ENCODE data around the gene JOSD2.

The JOSD2 gene, protein sequence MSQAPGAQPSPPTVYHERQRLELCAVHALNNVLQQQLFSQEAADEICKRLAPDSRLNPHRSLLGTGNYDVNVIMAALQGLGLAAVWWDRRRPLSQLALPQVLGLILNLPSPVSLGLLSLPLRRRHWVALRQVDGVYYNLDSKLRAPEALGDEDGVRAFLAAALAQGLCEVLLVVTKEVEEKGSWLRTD

DNA sequence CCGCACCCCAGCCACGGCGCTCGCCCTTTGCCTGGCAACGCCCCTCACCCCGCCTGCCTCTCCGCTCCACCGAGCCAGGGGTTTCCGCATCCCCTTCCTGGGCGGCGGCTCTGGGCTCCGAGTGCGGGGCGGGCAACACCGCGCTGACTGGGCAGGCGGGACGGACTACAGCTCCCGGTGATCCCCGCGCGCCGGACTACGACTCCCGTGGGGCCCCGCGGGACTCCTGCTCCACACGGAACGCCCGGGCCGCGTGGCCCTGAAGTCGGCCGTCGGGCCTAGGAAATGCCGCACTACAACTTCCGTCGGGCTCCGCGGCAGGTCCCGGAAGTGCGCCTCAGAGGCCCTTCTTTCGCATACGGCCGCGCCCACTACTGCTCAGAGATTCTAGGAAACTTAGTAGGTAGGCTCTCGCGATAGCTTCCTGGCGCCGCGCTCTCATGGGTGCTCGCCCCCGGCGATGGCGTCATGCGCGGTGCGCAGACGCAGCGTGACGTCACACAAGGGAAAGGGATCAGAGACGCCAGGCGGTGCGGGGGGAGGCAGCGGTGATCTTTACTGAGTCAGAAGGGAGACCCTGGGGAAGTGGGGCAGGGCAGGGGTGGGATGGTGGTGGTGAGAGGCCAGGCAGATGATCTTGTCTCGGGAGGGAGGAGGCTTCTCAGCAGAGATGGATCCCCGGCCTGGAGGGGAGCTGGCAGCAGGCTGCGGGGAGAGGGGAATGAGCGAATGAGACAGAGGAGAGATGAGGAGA lies at the start of gene JOSD2:
TSS of gene JOSD2 (minus strand) at position 123 of the 754 bp plus-strand sequence. CDS start 760 bp downstream, outside the sequence.
- DNase-seq: peak; percentile 93 to 97 (median 96)

DNA sequence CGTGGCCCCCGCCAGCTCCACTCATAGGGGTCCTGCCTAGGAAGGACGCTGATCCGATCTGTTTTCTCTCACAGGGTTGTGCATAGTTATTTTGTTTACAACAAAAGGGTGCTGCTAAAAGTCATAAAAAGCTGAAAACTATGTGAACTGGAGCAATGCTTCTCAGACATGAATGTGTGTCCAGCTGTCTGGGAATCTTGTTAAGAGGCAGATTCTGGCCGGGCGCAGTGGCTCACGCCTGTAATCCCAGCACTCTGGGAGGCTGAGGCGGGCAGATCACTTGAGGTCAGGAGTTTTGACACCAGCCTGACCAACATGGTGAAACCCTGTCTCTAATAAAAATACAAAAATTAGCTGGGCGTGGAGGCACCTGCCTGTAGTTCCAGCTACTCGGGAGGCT lies 48.6 kb upstream of the JOSD2 start:
- DNase-seq: no peak

DNA sequence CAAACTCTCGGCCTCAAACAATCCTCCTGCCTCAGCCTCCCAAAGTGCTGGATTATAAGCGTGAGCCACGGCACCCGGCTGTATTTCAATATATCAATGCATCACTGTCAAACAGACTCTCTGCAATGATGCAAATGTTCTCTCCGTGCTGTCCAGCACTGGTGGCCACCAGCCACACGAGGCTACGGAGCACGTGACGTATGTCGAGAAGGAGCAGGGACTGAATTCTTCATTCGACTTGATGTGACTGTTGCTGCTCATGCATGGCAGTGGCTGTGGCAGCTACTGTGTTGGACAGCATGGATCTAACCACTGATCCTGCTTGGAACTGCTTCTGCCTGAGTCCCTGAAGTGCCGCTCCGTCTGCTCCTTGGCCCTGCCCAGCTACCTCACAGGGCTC lies 47.5 kb upstream of the JOSD2 start:
- DNase-seq: no peak

DNA sequence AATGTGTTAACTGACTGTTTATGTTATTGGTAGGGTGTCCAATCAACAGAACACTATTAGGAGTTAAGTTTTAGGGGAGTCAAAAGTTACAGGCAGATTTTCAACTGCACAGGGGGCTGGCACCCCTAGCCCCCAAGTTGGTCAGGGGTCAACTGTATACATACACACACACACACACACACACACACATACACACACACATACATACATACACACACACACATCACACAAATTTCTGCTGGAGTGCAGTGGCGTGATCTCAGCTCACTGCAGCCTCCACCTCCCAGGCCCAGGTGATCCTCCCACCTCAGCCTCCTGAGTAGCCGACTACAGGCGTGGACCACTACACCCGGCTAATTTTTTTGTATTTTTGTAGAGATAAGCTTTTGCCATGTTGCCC lies 47.0 kb upstream of the JOSD2 start:
- DNase-seq: no peak

DNA sequence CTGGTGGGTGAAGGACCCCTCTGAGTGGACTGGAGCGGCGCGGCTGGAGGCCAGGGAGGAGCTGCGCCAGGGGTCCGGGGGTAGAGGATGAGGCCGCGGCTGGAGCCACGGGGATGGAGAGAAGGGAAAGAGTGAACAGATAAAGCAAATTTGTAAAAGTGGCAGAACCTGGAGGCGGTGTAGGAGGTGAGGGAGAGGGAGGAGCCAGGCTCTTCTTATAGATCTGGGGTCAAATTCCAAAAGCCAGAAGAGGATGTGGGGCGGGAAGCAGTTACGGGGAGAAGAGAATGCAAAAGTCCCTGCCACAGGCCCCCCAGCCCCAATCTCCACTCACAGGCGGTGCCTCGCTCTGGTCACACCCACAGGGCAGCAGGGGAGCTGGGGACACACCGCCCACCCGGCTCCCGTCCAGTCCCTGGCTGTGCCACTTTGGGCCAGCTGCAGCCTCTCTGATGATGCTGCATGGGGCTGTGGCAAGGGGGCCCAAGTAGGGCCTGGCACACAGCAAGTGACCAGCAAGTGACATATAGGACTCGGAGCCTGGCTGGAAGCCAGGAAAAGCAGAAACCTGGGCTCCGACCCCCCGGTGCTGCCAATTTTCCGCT lies 46.1 kb upstream of the JOSD2 start:
- DNase-seq: no peak

DNA sequence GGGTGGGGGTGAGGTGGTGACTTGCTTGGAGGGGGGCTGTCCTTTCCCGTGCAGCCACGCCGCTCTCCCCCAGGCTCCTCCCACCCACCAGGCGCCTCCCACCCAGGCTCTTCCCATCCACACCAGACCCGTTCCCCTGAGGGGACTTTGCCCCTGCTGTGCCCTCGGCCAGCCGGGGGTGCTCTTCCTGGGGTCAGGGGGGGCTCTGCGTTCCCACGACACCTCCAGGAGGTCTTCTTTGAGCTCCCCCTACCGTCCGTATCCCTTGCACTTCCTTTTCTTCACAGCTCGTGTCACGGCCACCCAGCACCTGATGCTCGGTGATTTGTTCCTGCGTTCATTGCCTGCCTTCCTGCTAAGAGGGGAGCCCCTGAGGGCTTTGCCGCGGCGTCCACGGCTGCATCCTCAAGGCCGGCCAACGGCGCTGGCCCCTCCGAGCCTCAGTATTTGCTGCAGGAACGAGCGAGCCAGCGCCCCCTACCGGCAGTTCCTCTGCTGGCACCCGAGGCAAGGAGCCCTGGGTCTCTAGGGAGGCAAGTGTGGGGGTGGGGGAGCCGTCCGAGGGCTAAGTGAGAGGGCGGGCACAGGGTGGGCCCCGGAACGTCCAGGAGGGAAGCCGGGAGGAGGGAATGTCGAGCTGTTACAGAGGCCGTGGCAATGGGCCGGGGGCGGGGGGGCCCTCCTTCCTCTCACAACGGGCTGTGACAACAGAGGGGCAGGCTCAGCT lies 45.5 kb upstream of the JOSD2 start:
- DNase-seq: peak; percentile 33 to 75 (median 60)

DNA sequence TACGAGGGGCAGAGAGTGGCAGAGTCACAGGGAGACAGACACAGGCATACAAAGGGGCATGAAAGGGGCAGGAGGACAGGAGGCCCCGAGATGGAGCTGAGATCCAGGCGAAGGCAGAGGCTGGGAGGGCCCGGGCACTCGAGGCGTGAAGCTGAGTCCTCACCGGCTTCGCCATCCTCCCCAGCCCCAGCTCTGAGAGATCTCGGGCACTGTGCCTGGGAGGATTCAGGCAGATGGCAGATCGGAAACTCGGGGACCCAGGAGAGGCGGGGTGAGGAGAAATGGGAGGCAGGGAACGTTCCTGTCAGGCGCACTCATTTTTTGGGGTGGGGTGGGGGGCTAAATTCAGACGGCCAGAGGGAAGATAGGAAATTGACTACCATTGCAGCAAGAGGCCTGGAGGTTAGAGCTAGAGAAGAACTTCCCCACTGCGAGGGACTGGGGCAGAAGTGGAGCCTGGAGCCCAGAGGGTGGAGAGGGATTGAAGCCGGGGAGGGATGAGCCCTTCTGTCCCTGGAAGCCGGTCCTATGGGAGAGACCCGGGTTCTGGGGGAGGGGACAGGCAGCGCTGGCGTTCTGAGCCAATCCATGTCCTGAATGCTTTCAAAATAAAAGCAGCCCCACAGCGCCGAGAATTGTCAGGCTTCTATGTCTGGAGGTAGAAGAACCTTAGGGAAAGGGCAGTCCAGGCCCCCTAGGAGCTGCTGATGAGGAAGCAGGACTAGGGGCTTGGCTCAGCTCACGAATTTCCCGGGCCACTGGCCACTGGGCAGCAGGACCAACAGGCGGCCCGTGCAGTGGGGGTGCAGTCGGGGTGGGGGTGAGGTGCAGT lies 44.7 kb upstream of the JOSD2 start:
- DNase-seq: no peak

DNA sequence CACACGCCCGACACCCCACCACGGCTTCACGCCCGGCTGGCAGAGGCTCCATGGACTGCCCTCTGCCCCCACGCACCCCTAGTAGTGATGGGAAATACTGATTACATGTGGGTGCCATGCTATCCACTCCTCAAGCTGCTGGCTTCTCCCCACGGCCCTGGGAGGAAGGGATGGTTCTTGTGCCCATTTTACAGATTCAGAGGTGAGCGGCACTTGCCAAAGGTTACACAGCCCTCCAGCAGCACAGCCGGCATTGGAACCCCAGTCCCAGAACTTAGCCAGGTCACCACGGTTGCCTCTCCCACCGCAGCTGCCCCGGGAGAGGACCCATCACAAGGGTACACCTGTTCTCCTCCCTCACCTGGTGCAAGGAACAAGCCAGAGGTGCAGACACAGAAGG lies 44.0 kb upstream of the JOSD2 start:
- no peak for DNase-seq

DNA sequence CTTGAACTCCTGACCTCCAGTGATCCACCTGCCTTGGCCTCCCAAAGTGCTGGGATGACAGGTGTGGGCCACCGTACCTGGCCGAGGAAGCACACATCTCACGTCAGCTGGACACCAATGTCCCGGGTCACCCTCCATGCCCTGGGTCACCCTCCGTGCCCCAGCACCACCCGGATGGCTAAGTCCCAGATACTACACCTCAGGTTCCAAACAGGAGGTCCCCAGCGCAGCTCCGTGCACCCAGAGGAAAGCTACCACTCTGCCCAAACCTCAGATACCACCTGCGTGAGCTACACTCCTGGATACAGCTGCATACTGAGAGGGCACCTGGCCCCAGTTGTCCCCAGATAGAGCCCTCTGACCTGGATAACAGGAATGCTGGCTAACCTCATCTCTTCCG lies 43.2 kb upstream of the JOSD2 start:
- DNase-seq: no peak

DNA sequence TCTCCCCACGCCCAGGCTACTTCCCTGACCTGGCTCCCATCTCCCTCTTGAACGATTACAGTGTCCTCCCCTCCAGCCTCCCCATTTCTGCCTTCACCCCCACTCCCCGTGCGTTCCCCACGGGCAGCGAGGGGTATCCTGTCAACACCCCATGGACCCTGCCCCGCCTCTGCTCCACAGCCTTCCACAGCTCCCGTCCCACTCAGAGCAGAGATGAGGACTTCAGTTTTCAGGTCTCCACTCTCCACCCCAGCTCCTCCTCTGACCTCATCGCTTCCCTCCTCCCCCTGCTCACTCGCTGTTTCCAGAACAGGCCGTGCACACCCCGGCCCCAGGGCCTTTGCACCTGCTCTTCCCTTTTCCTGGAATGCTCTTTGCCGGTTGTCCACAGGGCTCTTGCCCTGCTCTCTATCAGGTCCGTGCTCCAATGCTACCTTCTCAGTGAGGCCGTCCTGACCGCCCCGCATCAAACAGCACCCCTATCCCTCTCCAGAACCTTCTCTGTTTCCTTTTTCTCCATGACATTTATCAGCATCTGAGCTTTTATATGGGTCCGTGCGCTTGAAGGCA lies 42.2 kb upstream of the JOSD2 start:
- DNase-seq: no peak

DNA sequence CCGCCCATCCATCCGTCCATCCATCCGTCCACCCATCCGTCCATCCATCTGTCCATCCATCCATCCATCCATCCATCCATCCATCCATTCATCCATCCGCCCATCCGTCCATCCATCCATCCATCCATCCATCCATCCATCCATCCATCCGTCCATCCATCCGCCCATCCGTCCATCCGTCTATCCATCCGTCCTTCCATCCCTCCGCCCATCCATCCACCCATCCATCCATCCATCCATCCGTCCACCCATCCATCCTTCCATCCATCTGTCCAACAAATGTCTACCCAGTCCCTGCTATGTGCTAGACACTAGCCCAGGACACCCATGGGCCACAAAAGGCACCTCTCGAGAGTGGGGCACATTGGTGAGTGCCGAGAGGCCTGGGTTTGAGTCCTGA lies 41.5 kb upstream of the JOSD2 start:
- DNase-seq: no peak

DNA sequence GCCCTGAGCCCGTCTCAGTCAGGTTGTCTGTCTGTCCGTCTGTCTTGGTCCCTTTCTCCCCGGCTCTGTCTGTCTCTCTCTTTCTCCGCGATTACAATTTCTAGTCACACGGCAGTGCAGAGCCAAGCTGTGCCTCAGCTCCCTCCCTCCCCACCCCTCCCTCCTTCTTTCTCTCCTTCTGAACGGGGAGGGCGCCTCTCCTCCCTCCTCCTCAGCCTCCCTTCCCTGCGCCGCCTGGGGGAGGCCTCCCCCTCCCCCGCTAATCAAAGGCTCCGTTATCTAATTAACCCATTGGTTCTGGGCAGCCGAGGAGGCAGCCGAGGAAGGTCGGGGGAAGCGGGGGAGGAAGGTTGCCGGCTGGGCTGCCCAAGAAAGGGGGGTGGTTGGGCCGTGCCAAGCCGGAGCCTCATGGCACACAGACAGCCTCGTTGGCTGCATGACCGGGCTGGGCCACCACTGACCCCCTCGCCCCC lies 40.8 kb upstream of the JOSD2 start:
- no peak for DNase-seq

DNA sequence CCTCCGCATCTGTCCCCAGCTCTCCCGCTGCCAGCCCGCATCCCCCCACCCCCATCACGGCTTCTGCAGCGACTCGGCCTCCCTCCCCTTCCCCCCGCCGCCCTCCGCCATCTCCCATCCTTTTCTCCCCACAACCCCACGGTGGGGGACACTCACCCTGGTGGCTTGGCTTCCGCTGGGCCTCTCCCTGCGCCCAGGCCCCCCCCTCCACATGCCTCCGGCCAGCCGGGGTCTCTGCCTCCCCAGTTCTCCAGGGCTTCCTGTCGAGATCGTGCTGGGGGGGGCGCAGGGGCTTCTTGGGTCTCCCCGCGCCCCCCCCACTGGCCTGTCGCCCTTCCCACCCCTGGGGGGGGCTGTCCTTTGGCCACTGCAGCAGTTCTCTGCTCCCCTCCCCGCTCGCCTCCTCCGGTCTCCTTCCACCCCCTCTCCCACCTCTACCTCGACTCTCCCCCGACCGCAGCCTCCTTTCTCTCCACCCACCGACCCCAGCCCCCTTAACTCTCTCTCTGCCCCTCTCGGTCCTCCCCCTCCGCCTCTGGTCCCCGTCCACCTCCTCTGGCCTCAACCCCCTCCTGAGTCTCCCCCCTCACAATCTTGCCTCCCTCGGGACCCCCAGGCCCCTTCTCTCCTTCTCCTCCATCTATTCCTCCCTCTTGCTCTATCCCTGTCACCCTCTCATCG lies 40.2 kb upstream of the JOSD2 start:
- DNase-seq: no peak

DNA sequence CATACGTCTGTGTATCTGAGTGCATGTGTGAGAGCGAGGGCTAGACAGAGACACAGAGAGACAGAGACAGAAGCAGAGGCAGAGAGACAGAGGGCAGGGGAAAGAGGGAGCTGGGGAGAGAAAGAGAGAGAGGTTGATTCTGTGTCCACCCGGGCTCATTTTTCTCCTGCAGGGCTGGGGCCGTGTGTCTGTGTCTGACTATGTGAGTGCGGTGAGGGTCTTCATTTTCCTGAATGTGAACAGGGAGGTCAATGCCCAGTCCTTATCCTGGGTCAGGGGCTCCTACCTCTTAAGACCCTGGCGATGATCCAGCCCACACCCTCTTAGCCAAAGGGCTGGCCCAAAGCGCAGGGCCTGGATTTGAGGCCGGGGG lies 39.6 kb upstream of the JOSD2 start:
- no peak for DNase-seq

DNA sequence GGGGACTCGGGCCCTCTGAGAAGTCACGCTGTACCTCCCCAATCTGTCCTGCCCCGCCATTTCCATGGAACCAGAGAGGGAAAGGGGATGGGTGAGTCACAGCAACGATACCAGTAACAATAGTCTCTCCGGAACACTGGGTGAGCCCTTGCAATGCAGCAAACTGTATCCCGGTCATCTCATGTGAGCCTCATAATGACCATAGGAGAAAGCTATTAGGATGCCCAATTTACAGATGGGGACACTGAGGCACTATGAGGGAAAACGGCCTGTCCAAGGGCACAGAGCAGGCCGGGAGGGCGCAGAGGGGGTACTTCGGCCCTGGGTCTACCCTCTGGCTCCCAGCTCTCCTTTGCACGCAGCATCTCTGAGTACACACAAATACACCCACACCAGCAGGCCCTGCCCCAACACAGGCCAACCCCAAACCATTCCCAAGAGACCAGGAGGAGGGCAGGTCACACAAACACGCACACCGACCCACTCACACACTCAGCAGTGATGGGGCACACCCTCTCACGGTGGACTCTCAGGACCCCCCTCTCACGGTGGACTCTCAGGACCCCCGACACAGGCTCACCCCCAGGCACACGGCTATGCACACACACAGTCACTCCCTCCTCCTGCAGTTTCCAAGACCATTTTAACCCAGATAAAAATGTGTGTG lies 39.1 kb upstream of the JOSD2 start:
- DNase-seq: no peak

DNA sequence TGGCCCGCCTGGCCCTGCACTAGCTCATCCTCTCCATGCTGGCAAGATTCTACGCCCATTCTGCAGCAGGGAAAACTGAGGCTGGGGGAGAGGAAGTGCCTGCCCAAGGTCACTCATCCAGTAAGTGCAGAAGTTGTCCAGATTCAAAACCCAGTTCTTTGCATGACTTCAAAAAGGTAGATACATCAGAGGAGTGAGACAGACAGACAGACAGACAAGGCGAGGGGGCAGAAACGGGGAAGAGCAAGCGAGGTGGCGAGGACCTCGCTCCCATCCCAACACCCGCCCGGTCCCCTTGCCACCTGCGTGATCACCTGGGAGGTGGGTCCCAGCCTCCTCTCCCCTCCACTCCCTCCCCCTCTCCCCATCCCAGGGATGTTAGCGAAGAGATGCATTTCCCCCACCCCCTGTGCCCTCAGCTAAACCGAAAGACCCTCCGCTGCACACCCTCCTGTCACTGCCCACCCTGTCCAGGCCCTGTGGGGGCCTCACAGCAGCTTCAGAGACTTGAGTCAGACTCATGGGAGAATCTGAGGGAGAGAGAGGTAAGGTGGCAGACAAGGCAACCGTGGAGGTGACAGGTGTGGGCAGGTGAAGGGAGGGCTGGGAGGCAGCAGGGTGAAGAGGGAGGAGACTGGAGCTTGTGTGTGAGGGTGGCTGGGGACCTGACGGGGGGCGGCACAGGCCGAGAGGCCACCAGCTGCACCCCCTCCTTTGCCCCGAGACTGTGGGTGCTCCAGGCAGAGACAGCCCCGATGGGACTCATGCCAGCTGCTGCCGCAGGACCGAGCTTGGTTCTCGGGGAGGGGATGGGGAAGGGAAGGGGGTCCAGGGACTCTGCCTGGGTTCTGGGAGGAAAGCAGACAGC lies 38.3 kb upstream of the JOSD2 start:
- no peak for DNase-seq

DNA sequence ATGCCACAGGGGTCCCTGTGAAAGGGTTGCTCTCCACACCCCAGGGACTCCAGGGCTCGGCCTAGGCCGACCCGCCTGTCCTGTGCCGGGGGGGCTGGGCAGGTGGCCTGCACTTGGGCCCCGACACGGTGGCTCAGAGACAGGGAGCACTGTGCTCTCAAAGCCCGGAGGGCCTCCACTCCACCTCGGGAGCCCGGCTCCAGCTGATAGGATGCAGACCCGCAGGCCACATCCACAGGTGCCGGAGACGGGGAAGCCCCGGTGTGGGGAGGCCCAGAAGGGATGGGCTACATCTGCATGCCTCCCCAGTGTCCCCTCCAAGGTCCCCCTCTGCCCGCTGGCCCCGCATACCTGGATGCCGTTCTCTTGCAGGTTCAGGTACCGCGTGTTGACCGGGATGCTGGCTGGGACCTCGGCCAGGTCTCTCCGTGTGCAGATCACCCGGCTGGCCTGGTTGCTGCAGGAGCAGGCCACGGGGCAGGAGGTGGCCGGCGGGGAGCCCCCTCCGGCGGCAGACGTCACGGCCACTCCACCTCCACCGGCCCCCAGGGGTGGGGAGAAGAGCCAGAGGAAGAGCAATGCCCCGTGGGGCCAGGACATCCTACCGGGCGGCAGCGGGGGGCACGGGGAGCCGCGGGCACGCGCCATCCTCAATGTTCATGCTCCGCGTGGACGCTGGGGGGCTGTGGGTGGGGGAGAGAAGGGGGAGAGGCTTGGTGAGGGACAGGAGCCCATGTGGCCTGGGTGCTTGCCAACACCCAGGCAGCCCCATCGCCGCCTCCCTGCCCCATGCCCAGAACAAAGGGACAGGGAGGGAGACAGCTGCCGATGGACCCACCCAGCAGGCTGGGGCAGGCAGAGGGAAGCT lies 37.4 kb upstream of the JOSD2 start:
- DNase-seq: no peak

DNA sequence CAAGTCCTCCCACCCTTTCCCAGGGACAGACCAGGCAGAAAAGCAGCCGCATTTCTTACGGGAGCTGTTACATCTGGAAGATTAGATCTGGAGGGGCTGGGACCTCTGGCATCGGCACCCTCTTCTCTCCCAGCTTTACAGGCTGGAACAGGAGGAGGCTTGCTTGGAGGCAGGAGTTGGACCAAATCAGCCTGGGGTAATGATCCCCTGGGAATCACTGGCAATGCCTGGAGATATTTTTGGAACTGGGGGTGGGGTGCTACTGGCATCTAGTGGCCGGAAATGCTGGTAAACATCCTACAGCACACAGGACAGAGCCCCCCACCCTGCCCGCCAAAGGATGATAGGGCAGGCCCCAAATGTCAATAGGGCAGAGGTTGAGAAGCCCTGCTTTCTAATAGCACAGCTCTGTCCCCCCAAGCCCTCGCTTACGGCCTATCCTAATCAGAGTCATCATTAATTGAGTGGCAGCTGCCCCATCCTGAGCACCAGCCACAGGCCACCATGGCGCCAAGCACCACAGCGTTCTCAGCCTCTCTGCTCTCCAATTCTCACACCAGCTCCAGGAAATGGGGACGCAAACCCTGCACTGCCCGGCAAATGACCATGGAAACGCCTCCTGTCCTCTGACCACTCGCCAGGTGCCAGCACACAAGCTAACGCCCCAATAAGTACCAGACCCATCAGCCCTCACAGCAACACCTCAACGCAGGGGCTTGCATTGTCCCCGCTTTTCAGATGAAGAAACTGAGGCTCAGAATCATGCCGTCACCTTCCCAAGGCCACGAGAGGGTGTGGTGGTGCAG lies 36.6 kb upstream of the JOSD2 start:
- DNase-seq: no peak

All from stimulated activated naive CD4-positive, alpha-beta T cell (primary cell).